Natural killer cell (primary cell): ENCODE data around the gene CTSH. TPM values are rescaled to one million over a fixed set of nuclear protein-coding genes. Genes with fewer than 3 reads are reported as not detected.
A peak's percentile ranks its signal among the peaks of the same experiment; 100 is the strongest.

Experiments
- ATAC-seq, 3 donors: fragments of 150-1000 bp in 2 of 3; fragments of 200-7000 bp in 1 of 3; cut with Tn5 transposase; 1 replicate in 1 of 3; 2 replicates in 2 of 3; pipeline ENCODE4 v1.10.0; 2021; ENCODE audit warnings: mild to moderate bottlenecking in 2 of 3, moderate library complexity in 2 of 3
- DNase-seq, 2 donors: peaks; one replicate each; pipeline versions ENCODE4 v3.0.0 to v3.0.0-alpha.2; 2013 to 2021; ENCODE audit warnings: mixed read lengths in 1 of 2
- H3K27ac ChIP-seq: one replicate; pipeline ENCODE4 v1.5.1; 2013; ENCODE audit warnings: mild to moderate bottlenecking, low read length
- H3K27me3 ChIP-seq: one replicate; pipeline ENCODE4 v1.6.1; 2013; ENCODE audit warnings: low read length; ENCODE audit not compliant: control insufficient read depth, insufficient read depth
- H3K36me3 ChIP-seq: one replicate; pipeline ENCODE4 v1.6.1; 2013; ENCODE audit warnings: low read length; ENCODE audit not compliant: control insufficient read depth, insufficient read depth
- H3K4me1 ChIP-seq: one replicate; pipeline ENCODE4 v1.6.1; 2013; ENCODE audit warnings: low read length; ENCODE audit not compliant: control insufficient read depth, insufficient read depth
- H3K4me3 ChIP-seq: one replicate; pipeline ENCODE4 v1.5.1; 2013; ENCODE audit warnings: low read length
- H3K9me3 ChIP-seq: one replicate; pipeline ENCODE4 v1.6.1; 2013; ENCODE audit warnings: low read length; ENCODE audit not compliant: control insufficient read depth, insufficient read depth
- H3K27ac Mint-ChIP-seq, 2 donors: one replicate each; pipeline ENCODE4 v1.8.0; 2022; ENCODE audit warnings: mild to moderate bottlenecking in 2 of 2, mixed read lengths in 2 of 2, moderate library complexity in 1 of 2
- H3K27me3 Mint-ChIP-seq, 2 donors: one replicate each; pipeline ENCODE4 v1.8.0; 2022; ENCODE audit warnings: low read depth in 2 of 2, mixed read lengths in 2 of 2
- H3K36me3 Mint-ChIP-seq: one replicate; pipeline ENCODE4 v1.8.0; 2022; ENCODE audit warnings: mixed read lengths
- H3K4me1 Mint-ChIP-seq, 2 donors: one replicate each; pipeline ENCODE4 v1.8.0; 2022; ENCODE audit warnings: mixed read lengths in 2 of 2
- H3K4me3 Mint-ChIP-seq: one replicate; pipeline ENCODE4 v1.8.0; 2022; ENCODE audit warnings: mild to moderate bottlenecking, moderate library complexity, mixed read lengths
- H3K9me3 Mint-ChIP-seq, 2 donors: one replicate each; pipeline ENCODE4 v1.8.0; 2022; ENCODE audit warnings: mixed read lengths in 2 of 2
- CTCF ChIP-seq: fragments of 200-600 bp; IDR thresholded peaks from one replicate; pipeline ENCODE4 v1.8.0; 2022; ENCODE audit warnings: antibody characterized with exemption
- WGBS: methylation state at CpG from one replicate; pipeline ENCODE4 v1.1.7; 2013; ENCODE audit warnings: missing lambda C conversion rate; ENCODE audit not compliant: insufficient coverage; 5-methylcytosine and 5-hydroxymethylcytosine counted together
- intact Hi-C: fragments of 100-400 bp; cut with micrococcal nuclease; formaldehyde crosslinking; loops from one replicate; pipeline ENCODE4 v1.14.2; 2022
- total RNA-seq, 4 donors: library from RNA; stranded (reverse); fragments of 120-200 nt in 1 of 4; gene quantifications; one replicate each; pipeline versions ENCODE4 v1.2.3 to v1.2.4, GENCODE V29; 2013 to 2022

Gene CTSH
- total RNA-seq, 3 donors from 2014 or later (not counting 1 experiment from before 2014, with no cell fraction given) = 8.8 to 18.1 (median 9.7) TPM

- H3K4me3 Mint-ChIP-seq = no peak overlapping the region
- Histone ChIP-seq H3K4me3 (no peak overlapping the region), H3K4me1 (peaks cover 26% of the 10 kb centered on the region), H3K27ac (peak overlapping the region; percentile 59), H3K9me3 (no peaks in the 10 kb centered on the region), H3K27me3 (no peaks in the 10 kb centered on the region), H3K36me3 (peaks cover 3% of the 10 kb centered on the region)
- H3K27me3 Mint-ChIP-seq = peaks cover 0 to 6% of the 10 kb centered on the region in 2 donors
- 47% methylated on average over 5 of the region's 6 CpGs for WGBS
- intact Hi-C loops = no loop called here
- no peak for TF ChIP-seq CTCF
- no peak for ATAC-seq
- H3K36me3 Mint-ChIP-seq = no peaks in the 10 kb centered on the region
- peak in 1 of 2 donors; percentile 56 for DNase-seq
- no peaks in the 10 kb centered on the region for H3K9me3 Mint-ChIP-seq
- no peak overlapping the region for H3K27ac Mint-ChIP-seq
- no peaks in the 10 kb centered on the region for H3K4me1 Mint-ChIP-seq
Measured at GRCh38 chr15:78938658-78939488, 6.0 kb downstream of the CTSH start.

GRCh38 chr15:78937132-78937739 lies 7.6 kb downstream of the CTSH start:
- Mint-ChIP-seq H3K27ac (no peak overlapping the region), H3K36me3 (no peaks in the 10 kb centered on the region), H3K4me1 (no peaks in the 10 kb centered on the region), H3K27me3 (peaks cover 0 to 3% of the 10 kb centered on the region in 2 donors), H3K9me3 (no peaks in the 10 kb centered on the region), H3K4me3 (no peak overlapping the region)
- no peaks in the 10 kb centered on the region for H3K27me3 ChIP-seq
- peaks cover 26% of the 10 kb centered on the region for H3K4me1 ChIP-seq
- H3K4me3 ChIP-seq = no peak overlapping the region
- no peak for TF ChIP-seq CTCF
- WGBS = 38% methylated on average over 14 of the region's 14 CpGs
- intact Hi-C loops = no loop called here
- ATAC-seq (no peak), DNase-seq (no peak)
- H3K9me3 ChIP-seq = no peaks in the 10 kb centered on the region
- H3K36me3 ChIP-seq = peaks cover 6% of the 10 kb centered on the region
- H3K27ac ChIP-seq = no peak overlapping the region

GRCh38 chr15:78934655-78935023 lies 10.2 kb downstream of the CTSH start:
- Mint-ChIP-seq H3K9me3 (no peaks in the 10 kb centered on the region), H3K4me1 (no peaks in the 10 kb centered on the region), H3K4me3 (no peak overlapping the region), H3K27me3 (peaks cover 0 to 3% of the 10 kb centered on the region in 2 donors), H3K27ac (no peak overlapping the region), H3K36me3 (no peaks in the 10 kb centered on the region)
- ATAC-seq = no peak
- Histone ChIP-seq H3K9me3 (no peaks in the 10 kb centered on the region), H3K4me3 (no peak overlapping the region), H3K36me3 (peaks cover 6% of the 10 kb centered on the region), H3K4me1 (peaks cover 23% of the 10 kb centered on the region), H3K27me3 (no peaks in the 10 kb centered on the region), H3K27ac (no peak overlapping the region)
- intact Hi-C loops = no loop called here
- no peak for DNase-seq
- TF ChIP-seq CTCF = no peak
- WGBS = 73% methylated on average over 5 of the region's 5 CpGs
